Body of pancreas (tissue), 4 donors: ENCODE data around the gene FAM13A. TPM values are rescaled to one million over a fixed set of nuclear protein-coding genes. Genes with fewer than 3 reads are reported as not detected.

Source experiments
- ATAC-seq: fragments of 150-250 bp; one replicate; pipeline ENCODE4 v1.9.1; 2016
- DNase-seq, 4 donors: peaks; one replicate each; pipeline ENCODE4 v3.0.0-alpha.2; 2019
- H3K27ac ChIP-seq, 4 donors: fragments of 200-600 bp; sonication (generic); 1 replicate in 3 of 4; 2 replicates in 1 of 4; pipeline versions ENCODE4 v1.5.1 to v1.6.1; 2016 to 2019; ENCODE audit warnings: mild to moderate bottlenecking in 1 of 4, mixed read lengths in 1 of 4, moderate library complexity in 1 of 4
- H3K27me3 ChIP-seq, 2 donors: fragments of 200-600 bp; sonication (generic); one replicate each; pipeline ENCODE4 v1.6.0; 2016; ENCODE audit warnings: mild to moderate bottlenecking in 1 of 2
- H3K36me3 ChIP-seq, 2 donors: fragments of 200-600 bp; sonication (generic); replicated peaks in 1 of 2; 2 replicates each; pipeline ENCODE4 v1.5.1; 2016; ENCODE audit warnings: low read depth in 2 of 2; ENCODE audit not compliant: insufficient read depth in 1 of 2
- H3K4me1 ChIP-seq: fragments of 200-600 bp; sonication (generic); one replicate; pipeline ENCODE4 v1.6.0; 2016
- H3K4me3 ChIP-seq, 2 donors: fragments of 200-600 bp; sonication (generic); 1 replicate in 1 of 2; 2 replicates in 1 of 2; pipeline ENCODE4 v1.5.1; 2016 to 2019
- H3K9me3 ChIP-seq, 3 donors: fragments of 200-600 bp; sonication (generic); 1 replicate in 2 of 3; 2 replicates in 1 of 3; pipeline ENCODE4 v1.5.1; 2016
- POLR2A ChIP-seq, 3 donors: fragments of 450-650 bp; IDR thresholded peaks; one replicate each; pipeline ENCODE4 v1.6.1; 2016; ENCODE audit warnings: antibody characterized with exemption in 3 of 3, mild to moderate bottlenecking in 2 of 3
- WGBS, 2 donors: methylation state at CpG; one replicate each; pipeline ENCODE4 v1.1.5; 2017; 5-methylcytosine and 5-hydroxymethylcytosine counted together
- intact Hi-C: fragments of 100-400 bp; cut with DNase I; formaldehyde crosslinking; loops from one replicate; pipeline ENCODE4 v1.15.1; 2023
- total RNA-seq, 2 donors: library from RNA; depleted of rRNA; stranded (reverse); fragments of >200 nt; gene quantifications; one replicate each; pipeline ENCODE4 v1.1.0, GENCODE V29; 2016
- TF ChIP-seq, protein P1 (sequence below), 7 experiments: fragments of 450-650 bp in 4 of 7; fragments of 200-600 bp in 3 of 7; sonication (generic) in 3 of 7; IDR thresholded peaks; one replicate each; pipeline ENCODE4 v1.5.1; 2016 to 2019; ENCODE audit warnings: antibody characterized with exemption in 7 of 7

The FAM13A gene
- total RNA-seq, 2 donors from 2014 or later, result 59.1 to 64.3 TPM

DNA sequence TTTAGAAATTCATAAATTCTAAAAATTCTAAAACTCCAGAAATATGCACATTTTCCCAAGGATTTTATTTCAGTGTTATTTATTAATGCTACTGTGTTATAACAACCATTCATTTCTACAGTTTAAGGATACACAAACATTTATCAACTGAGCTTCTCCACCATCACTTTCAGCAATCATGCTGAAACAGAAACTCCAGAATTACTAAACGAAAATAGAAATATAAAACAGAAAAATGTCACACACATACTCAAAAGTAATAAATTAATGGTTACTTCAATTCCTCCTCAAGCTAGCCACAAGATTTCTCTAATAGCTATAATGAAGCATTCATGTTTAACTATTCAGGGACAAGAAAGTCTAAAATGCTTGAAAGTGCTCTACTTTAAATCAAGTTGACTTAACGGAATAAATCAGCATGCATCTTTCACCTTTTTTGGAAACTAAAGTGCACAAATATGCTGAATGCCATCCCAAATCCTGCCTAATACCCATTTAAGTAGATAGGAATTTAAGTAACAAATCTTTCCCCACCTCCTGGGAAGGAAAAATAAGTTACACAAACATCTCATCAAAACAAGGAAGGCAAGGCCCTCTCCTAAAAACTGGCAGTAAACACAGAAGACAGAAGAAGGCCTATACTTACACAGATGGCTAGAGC is 563 bp downstream of the FAM13A start:
- Histone ChIP-seq H3K36me3 (no peaks in the 10 kb centered on the region), H3K27me3 (no peaks in the 10 kb centered on the region), H3K27ac (peak overlapping the region in 3 of 4 donors; percentile 62 to 74 (median 72)), H3K9me3 (no peaks in the 10 kb centered on the region), H3K4me3 (peak overlapping the region in 1 of 2 donors; percentile 4), H3K4me1 (peaks cover 25% of the 10 kb centered on the region)
- ATAC-seq (peak; percentile 66), DNase-seq (no peak)
- intact Hi-C loops, result no loop called here
- TF ChIP-seq POLR2A (IDR thresholded peaks at IDR 0.05), result no peak
- TF ChIP-seq, protein P1, sequence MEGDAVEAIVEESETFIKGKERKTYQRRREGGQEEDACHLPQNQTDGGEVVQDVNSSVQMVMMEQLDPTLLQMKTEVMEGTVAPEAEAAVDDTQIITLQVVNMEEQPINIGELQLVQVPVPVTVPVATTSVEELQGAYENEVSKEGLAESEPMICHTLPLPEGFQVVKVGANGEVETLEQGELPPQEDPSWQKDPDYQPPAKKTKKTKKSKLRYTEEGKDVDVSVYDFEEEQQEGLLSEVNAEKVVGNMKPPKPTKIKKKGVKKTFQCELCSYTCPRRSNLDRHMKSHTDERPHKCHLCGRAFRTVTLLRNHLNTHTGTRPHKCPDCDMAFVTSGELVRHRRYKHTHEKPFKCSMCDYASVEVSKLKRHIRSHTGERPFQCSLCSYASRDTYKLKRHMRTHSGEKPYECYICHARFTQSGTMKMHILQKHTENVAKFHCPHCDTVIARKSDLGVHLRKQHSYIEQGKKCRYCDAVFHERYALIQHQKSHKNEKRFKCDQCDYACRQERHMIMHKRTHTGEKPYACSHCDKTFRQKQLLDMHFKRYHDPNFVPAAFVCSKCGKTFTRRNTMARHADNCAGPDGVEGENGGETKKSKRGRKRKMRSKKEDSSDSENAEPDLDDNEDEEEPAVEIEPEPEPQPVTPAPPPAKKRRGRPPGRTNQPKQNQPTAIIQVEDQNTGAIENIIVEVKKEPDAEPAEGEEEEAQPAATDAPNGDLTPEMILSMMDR (IDR thresholded peaks at IDR 0.05), result no peak
- 9 to 15% methylated on average over 2 of the region's 2 CpGs for WGBS, 2 donors

DNA sequence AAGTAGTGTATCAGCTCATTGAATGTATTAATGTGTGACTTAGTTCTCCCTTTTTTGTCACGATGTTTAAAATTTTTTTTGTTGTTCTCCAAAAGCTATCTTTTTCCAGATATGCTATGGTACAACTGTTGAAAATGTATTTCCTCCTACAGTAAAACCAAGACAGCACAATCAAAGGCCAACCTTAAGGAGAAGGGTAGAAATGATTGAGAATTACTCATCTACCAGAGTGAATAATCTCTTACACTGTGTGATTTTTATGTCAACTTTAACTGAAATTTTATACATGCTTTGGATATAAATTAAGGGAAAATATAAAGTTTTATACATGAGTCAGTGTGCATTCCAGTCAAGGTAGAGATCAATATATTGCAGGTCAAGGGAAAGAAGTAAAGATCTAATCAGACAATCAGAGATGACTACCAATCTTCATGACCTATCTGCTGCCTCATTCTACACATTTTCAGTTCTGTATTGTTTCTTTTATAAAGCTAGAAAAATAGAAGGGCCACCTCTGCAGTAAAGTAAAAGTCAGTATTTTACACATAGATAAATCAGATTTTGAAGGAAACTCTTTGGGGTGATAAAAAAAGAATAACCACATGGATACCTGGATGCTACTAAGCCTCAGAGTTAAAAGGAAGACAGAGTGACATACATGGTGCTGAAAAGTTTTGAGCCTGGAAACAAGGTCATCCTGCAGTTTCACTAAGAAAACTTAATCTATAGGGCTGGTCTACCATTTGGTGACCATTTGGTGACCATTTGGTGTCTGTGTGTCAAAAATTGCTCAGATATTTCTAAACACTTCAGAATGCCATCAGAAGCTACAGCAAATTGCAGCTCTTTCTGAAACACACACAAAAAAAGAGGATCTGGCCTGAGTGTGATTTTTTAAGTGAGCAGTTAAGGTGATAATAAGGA is 1.6 kb downstream of the FAM13A start:
- WGBS, 2 donors, result 60 to 61% methylated on average over 1 of the region's 1 CpG
- DNase-seq, result no peak
- no peaks in the 10 kb centered on the region for H3K9me3 ChIP-seq
- no peak overlapping the region for H3K4me3 ChIP-seq
- TF ChIP-seq, protein P1 (IDR thresholded peaks at IDR 0.05), result no peak
- TF ChIP-seq POLR2A (IDR thresholded peaks at IDR 0.05), result no peak
- no peaks in the 10 kb centered on the region for H3K27me3 ChIP-seq
- H3K4me1 ChIP-seq, result peaks cover 25% of the 10 kb centered on the region
- no peak for ATAC-seq
- intact Hi-C loops, result no loop called here
- H3K36me3 ChIP-seq, result no peaks in the 10 kb centered on the region
- no peak overlapping the region for H3K27ac ChIP-seq

DNA sequence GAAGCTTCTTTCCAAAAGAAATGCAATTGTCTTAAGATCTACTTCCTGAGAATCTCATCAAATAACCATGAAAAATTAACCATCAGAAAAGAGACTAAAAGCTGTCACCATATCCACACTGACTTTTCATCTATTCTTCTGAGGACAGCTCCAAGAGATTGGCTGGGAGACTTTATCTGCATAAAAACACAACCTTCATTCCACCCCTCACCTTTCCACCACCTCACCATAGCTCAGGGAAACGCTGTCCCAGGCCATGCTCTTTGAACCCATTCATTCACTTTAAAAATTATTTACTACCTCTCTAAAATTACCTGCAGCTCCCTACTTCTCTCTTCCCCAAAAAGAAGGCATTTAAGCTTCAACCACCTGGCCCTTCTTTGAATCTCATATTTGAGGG is 2.4 kb downstream of the FAM13A start:
- intact Hi-C loops, result no loop called here
- WGBS, 2 donors, result 32 to 35% methylated on average over 1 of the region's 1 CpG
- Histone ChIP-seq H3K4me3 (no peak overlapping the region), H3K27ac (no peak overlapping the region), H3K9me3 (no peaks in the 10 kb centered on the region), H3K4me1 (peaks cover 25% of the 10 kb centered on the region), H3K36me3 (no peaks in the 10 kb centered on the region), H3K27me3 (no peaks in the 10 kb centered on the region)
- ATAC-seq (no peak), DNase-seq (no peak)
- TF ChIP-seq, protein P1 (IDR thresholded peaks at IDR 0.05), result no peak
- TF ChIP-seq POLR2A (IDR thresholded peaks at IDR 0.05), result no peak

DNA sequence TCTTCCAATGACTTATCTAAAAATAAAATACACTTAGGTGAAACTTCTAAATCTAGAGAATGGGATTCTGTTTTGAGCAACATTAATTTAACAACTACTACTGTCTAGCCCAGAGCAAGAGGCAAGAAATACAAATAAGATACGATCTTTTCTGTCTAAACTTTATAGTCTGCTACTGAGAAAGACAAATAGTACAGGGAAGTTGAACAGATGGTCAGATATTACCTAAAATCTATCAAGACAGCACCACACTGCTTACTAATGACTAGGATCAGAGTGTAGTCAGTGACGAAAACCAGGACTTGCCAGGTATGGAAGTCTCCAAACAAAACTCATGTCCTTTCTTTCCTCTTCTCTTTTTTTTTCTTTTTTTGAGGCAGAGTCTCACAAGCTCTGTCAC is 7.1 kb downstream of the FAM13A start:
- DNase-seq (no peak), ATAC-seq (peak; percentile 48)
- no peak for TF ChIP-seq POLR2A (IDR thresholded peaks at IDR 0.05)
- TF ChIP-seq, protein P1 (IDR thresholded peaks at IDR 0.05), result no peak
- intact Hi-C loops, result no loop called here
- Histone ChIP-seq H3K9me3 (no peaks in the 10 kb centered on the region), H3K4me1 (peaks cover 6% of the 10 kb centered on the region), H3K27me3 (no peaks in the 10 kb centered on the region), H3K4me3 (no peak overlapping the region), H3K27ac (no peak overlapping the region), H3K36me3 (no peaks in the 10 kb centered on the region)
- WGBS, 2 donors, result 38 to 48% methylated on average over 2 of the region's 2 CpGs
